CD4-positive, alpha-beta T cell treated with Interleukin-15 for 1 hour (primary cell): ENCODE data around the gene TBC1D1.

ENCODE experiments used
- DNase-seq: peaks from one replicate; pipeline ENCODE4 v3.0.0-alpha.2; 2020

The TBC1D1 gene

GRCh38 chr4:38058151-38058550 lies 167.3 kb downstream of the TBC1D1 start:
- no peak for DNase-seq

GRCh38 chr4:38060829-38061431 lies 170.0 kb downstream of the TBC1D1 start:
- DNase-seq = no peak

- DNase-seq = peak; percentile 59
These were observed 171.3 kb downstream of the TBC1D1 start for GRCh38 chr4:38062088-38062775.

GRCh38 chr4:38062776-38063097 lies 171.9 kb downstream of the TBC1D1 start:
- DNase-seq = no peak

- DNase-seq = no peak
These were observed 174.3 kb downstream of the TBC1D1 start for GRCh38 chr4:38065176-38065575.

- DNase-seq = no peak
These were observed 175.0 kb downstream of the TBC1D1 start for GRCh38 chr4:38065900-38066299.

- DNase-seq = no peak
These were observed 176.6 kb downstream of the TBC1D1 start for GRCh38 chr4:38067499-38067898.

GRCh38 chr4:38068107-38068506 lies 177.2 kb downstream of the TBC1D1 start:
- DNase-seq = no peak

GRCh38 chr4:38069271-38069760 lies 178.4 kb downstream of the TBC1D1 start:
- DNase-seq = no peak

- peak; percentile 23 for DNase-seq
These were observed 181.0 kb downstream of the TBC1D1 start for GRCh38 chr4:38071801-38072431.

GRCh38 chr4:38072578-38072977 lies 181.7 kb downstream of the TBC1D1 start:
- no peak for DNase-seq

GRCh38 chr4:38073596-38074234 lies 182.8 kb downstream of the TBC1D1 start:
- DNase-seq = no peak

GRCh38 chr4:38075370-38076152 lies 184.7 kb downstream of the TBC1D1 start:
- peak; percentile 28 for DNase-seq

- no peak for DNase-seq
These were observed 185.3 kb downstream of the TBC1D1 start for GRCh38 chr4:38076153-38076669.

- DNase-seq = no peak
These were observed 187.1 kb downstream of the TBC1D1 start for GRCh38 chr4:38077791-38078489.

- DNase-seq = no peak
These were observed 187.9 kb downstream of the TBC1D1 start for GRCh38 chr4:38078590-38079421.

GRCh38 chr4:38080061-38080974 lies 189.4 kb downstream of the TBC1D1 start:
- no peak for DNase-seq

GRCh38 chr4:38082021-38082420 lies 191.1 kb downstream of the TBC1D1 start:
- no peak for DNase-seq

GRCh38 chr4:38082424-38083385 lies 191.8 kb downstream of the TBC1D1 start:
- no peak for DNase-seq
